ENCODE results near the gene CAMK1D.

The CAMK1D gene

DNA sequence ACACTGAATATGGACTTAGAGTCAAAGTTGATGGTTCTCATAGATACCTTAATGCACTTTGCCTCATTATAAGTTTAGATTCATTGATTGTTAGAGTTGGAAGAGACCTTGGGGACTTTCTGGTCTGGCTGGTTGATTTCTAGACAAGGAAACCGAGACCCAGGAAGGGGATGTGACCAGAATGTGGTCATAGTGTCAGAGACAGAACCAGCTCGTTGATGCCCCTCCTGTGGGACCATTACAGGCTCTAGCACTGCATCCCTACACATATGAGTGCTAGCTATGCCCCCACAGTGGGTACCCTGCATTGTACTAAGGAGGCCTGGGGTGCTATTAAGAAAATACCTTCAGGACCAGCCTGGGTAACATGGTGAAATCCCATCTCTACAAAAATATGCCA lies 306.6 kb downstream of the CAMK1D start:
- no peak for DNase-seq (ENCODE audit: extremely low read depth, low read depth)
- TF ChIP-seq, protein P1, sequence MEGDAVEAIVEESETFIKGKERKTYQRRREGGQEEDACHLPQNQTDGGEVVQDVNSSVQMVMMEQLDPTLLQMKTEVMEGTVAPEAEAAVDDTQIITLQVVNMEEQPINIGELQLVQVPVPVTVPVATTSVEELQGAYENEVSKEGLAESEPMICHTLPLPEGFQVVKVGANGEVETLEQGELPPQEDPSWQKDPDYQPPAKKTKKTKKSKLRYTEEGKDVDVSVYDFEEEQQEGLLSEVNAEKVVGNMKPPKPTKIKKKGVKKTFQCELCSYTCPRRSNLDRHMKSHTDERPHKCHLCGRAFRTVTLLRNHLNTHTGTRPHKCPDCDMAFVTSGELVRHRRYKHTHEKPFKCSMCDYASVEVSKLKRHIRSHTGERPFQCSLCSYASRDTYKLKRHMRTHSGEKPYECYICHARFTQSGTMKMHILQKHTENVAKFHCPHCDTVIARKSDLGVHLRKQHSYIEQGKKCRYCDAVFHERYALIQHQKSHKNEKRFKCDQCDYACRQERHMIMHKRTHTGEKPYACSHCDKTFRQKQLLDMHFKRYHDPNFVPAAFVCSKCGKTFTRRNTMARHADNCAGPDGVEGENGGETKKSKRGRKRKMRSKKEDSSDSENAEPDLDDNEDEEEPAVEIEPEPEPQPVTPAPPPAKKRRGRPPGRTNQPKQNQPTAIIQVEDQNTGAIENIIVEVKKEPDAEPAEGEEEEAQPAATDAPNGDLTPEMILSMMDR (IDR thresholded peaks at IDR 0.05; ENCODE audit: low read depth, low read length): no peak

DNA sequence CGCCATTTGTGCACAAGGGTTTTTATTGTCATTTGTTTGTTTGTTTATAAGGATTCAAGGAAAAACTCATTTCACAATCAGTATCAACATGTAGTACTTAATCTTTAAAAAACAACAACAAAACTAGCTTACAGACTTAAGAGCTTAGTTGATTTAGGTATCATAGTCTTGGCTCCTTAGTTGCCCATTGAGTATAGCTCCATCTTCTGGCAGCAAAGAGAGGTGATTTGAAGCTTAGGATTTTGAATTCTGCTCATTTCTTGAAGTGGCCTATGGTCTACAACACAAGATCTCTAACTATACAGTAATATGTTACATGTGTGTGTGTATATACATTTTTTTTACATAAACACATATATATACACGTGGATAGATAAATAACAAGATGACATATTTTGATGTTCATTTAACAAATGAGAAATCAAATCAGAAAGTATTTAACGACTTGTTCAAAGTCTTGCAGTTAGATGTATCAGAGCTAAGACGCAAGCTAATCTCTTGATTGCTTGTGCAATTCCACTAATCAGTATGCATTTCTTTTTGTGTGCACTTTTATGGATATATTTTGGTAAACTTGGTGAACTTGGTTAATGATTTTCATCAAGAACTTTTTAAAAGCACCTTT lies 307.3 kb downstream of the CAMK1D start:
- peak; percentile 32 for DNase-seq (ENCODE audit: extremely low read depth, low read depth)
- TF ChIP-seq, protein P1 (IDR thresholded peaks at IDR 0.05; ENCODE audit: low read depth, low read length): peak; percentile 66

- no peak for DNase-seq (ENCODE audit: extremely low read depth, low read depth)
- TF ChIP-seq, protein P1 (IDR thresholded peaks at IDR 0.05; ENCODE audit: low read depth, low read length): no peak
Observed at GRCh38 chr10:12657489-12657888, 308.1 kb downstream of the CAMK1D start.

GRCh38 chr10:12658526-12658925 lies 309.2 kb downstream of the CAMK1D start:
- DNase-seq (ENCODE audit: extremely low read depth, low read depth): no peak

GRCh38 chr10:12659706-12660105 lies 310.4 kb downstream of the CAMK1D start:
- no peak for DNase-seq (ENCODE audit: extremely low read depth, low read depth)
- TF ChIP-seq, protein P1 (IDR thresholded peaks at IDR 0.05; ENCODE audit: low read depth, low read length): no peak

More at GRCh38 chr10:12658526-12658925, 309.2 kb downstream of the CAMK1D start:
- TF ChIP-seq, protein P1 (IDR thresholded peaks at IDR 0.05; ENCODE audit: low read depth, low read length): no peak

DNA sequence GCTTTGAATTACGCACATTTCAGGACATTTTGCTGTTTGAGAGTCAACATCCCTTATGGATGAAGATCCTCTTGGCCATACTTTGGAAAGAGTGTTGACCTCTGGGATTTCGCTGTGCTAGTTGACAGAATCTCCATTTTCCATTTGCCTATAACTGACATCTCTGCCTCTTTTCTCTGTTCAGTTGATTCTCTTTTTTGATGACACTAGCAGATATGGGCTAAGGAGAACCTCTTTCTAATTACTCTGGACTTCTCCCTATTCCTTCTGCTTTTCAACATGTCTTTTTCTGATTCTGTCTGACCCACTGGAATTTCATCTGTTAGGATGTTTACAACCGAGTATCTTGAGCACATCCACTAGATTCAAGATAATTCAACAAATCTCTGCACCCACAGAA lies 311.5 kb downstream of the CAMK1D start:
- no peak for DNase-seq (ENCODE audit: extremely low read depth, low read depth)
- TF ChIP-seq, protein P1 (IDR thresholded peaks at IDR 0.05; ENCODE audit: low read depth, low read length): no peak

DNA sequence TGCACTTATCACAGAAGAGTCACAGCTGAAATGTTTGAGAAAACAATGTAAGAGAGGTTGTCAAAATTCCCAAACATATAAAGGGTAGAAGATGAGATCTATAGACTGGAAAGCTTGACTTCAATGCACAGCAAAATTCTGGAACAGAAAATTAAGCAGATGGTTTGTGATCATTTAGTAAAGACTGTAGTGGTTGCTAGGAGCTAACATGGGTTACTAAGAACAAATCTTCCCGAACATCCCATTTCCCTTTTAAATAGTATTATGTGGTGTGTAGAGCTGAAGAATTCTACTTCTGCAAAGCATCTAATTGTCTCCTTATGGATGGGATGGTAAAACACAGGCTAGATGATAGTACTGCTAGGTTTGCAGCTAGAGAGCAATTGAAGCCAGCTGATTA lies 312.3 kb downstream of the CAMK1D start:
- DNase-seq (ENCODE audit: extremely low read depth, low read depth): no peak
- TF ChIP-seq, protein P1 (IDR thresholded peaks at IDR 0.05; ENCODE audit: low read depth, low read length): no peak

All from AG09319 (cell line).